IMR-90 (cell line): ENCODE measurements around the gene CA11. TPM values are rescaled to one million over a fixed set of nuclear protein-coding genes. Genes with fewer than 3 reads are reported as not detected.

Experiments used
- ATAC-seq: fragments of 200-7000 bp; cut with Tn5 transposase; 2 replicates; pipeline ENCODE4 v1.9.1; 2020; ENCODE audit warnings: low read depth, mild to moderate bottlenecking, moderate library complexity
- BruUV-seq: library from RNA; stranded (reverse); fragments of 400-500 nt; replicated peaks from 2 replicates; lab custom pipeline; 2021; lab: Mats Ljungman, UMichigan
- CTCF ChIA-PET: fragments of 300-600 bp; formaldehyde crosslinking; extraction: SDS; loops from one replicate; lab custom pipeline; 2021; ENCODE audit warnings: antibody characterized with exemption; lab: Yijun Ruan, JAX
- POLR2A ChIA-PET: fragments of 300-600 bp; sonication (Branson Sonifier 250); formaldehyde crosslinking; loops from one replicate; lab custom pipeline; 2022; ENCODE audit warnings: antibody characterized with exemption; ENCODE audit not compliant: unreplicated experiment; lab: Charles Lee
- DNase-seq: peaks from one replicate; pipeline ENCODE4 v3.0.0; 2013
- H2AFZ ChIP-seq: replicated peaks from 2 replicates; pipeline ENCODE3; 2013; ENCODE audit warnings: low read length, mild to moderate bottlenecking; ENCODE audit not compliant: poor library complexity
- H2AK5ac ChIP-seq: 2 replicates; pipeline ENCODE4 v1.6.1; 2013; ENCODE audit warnings: low read depth, low read length, inconsistent platforms
- H2AK9ac ChIP-seq: replicated peaks from 2 replicates; pipeline ENCODE3; 2013; ENCODE audit warnings: mild to moderate bottlenecking, low read depth, low read length, moderate library complexity; ENCODE audit not compliant: poor library complexity
- H2BK120ac ChIP-seq: 2 replicates; pipeline ENCODE4 v1.6.1; 2013; ENCODE audit warnings: low read depth, low read length, inconsistent platforms
- H2BK15ac ChIP-seq: 3 replicates; pipeline ENCODE4 v1.6.1; 2013; ENCODE audit warnings: low read depth, low read length, inconsistent platforms
- H2BK20ac ChIP-seq: 2 replicates; pipeline ENCODE4 v1.6.1; 2013; ENCODE audit warnings: low read depth, mild to moderate bottlenecking, inconsistent platforms, low read length, moderate library complexity
- H2BK5ac ChIP-seq: 2 replicates; pipeline ENCODE4 v1.6.1; 2013; ENCODE audit warnings: mild to moderate bottlenecking, low read depth, low read length, inconsistent platforms; ENCODE audit not compliant: poor library complexity, severe bottlenecking
- H3K14ac ChIP-seq: replicated peaks from 2 replicates; pipeline ENCODE4 v1.6.1; 2013; ENCODE audit warnings: low read depth, low read length, inconsistent platforms
- H3K18ac ChIP-seq: 2 replicates; pipeline ENCODE4 v1.6.1; 2013; ENCODE audit warnings: low read depth, low read length, control low read depth
- H3K23ac ChIP-seq: 2 replicates; pipeline ENCODE4 v1.6.1; 2013; ENCODE audit warnings: low read depth, low read length, inconsistent platforms
- H3K27ac ChIP-seq: 2 replicates; pipeline ENCODE4 v1.5.1; 2013; ENCODE audit warnings: mild to moderate bottlenecking, control low read depth, low read length; ENCODE audit not compliant: insufficient read depth
- H3K27me3 ChIP-seq: 2 replicates; pipeline ENCODE4 v1.6.1; 2013; ENCODE audit warnings: low read length; ENCODE audit not compliant: control insufficient read depth, insufficient read depth
- H3K36me3 ChIP-seq: 2 replicates; pipeline ENCODE4 v1.6.1; 2013; ENCODE audit warnings: low read length, mixed read lengths; ENCODE audit not compliant: control insufficient read depth, insufficient read depth
- H3K4ac ChIP-seq: 2 replicates; pipeline ENCODE4 v1.6.1; 2013; ENCODE audit warnings: low read depth, low read length, inconsistent platforms
- H3K4me1 ChIP-seq: 2 replicates; pipeline ENCODE4 v1.6.1; 2013; ENCODE audit warnings: low read length, mixed read lengths; ENCODE audit not compliant: control insufficient read depth, insufficient read depth
- H3K4me2 ChIP-seq: 2 replicates; pipeline ENCODE4 v1.6.1; 2013; ENCODE audit warnings: low read depth, mild to moderate bottlenecking, control low read depth, low read length, moderate library complexity
- H3K4me3 ChIP-seq: 2 replicates; pipeline ENCODE4 v1.5.1; 2013; ENCODE audit warnings: low read depth, mild to moderate bottlenecking, control low read depth, low read length, moderate library complexity; ENCODE audit not compliant: insufficient read depth
- H3K56ac ChIP-seq: 2 replicates; pipeline ENCODE4 v1.6.1; 2013; ENCODE audit warnings: low read length, inconsistent platforms; ENCODE audit not compliant: insufficient read depth; ENCODE audit errors: extremely low read depth
- H3K79me1 ChIP-seq, 2 experiments: 2 replicates each; pipeline ENCODE4 v1.6.1; 2013; ENCODE audit warnings: low read length in 2 of 2, inconsistent platforms in 1 of 2, low read depth in 1 of 2
- H3K9ac ChIP-seq: 2 replicates; pipeline ENCODE4 v1.6.1; 2013; ENCODE audit warnings: low read depth, low read length, control low read depth
- H3K9me1 ChIP-seq: 2 replicates; pipeline ENCODE4 v1.6.1; 2013; ENCODE audit warnings: low read length, inconsistent platforms; ENCODE audit not compliant: insufficient read depth
- H3K9me3 ChIP-seq: 2 replicates; pipeline ENCODE4 v1.6.1; 2013; ENCODE audit warnings: low read length; ENCODE audit not compliant: control insufficient read depth, insufficient read depth
- H4K20me1 ChIP-seq: 2 replicates; pipeline ENCODE4 v1.6.1; 2013; ENCODE audit warnings: low read length, inconsistent platforms; ENCODE audit not compliant: insufficient read depth
- H4K5ac ChIP-seq: 2 replicates; pipeline ENCODE4 v1.6.1; 2013; ENCODE audit warnings: mild to moderate bottlenecking, low read depth, low read length, control low read depth
- H4K8ac ChIP-seq, 2 experiments: 2 replicates each; pipeline ENCODE4 v1.6.1; 2013; ENCODE audit warnings: low read depth in 2 of 2, low read length in 2 of 2, control low read depth in 1 of 2, inconsistent platforms in 1 of 2
- H4K91ac ChIP-seq: 2 replicates; pipeline ENCODE4 v1.6.1; 2013; ENCODE audit warnings: low read depth, low read length, inconsistent platforms; ENCODE audit not compliant: insufficient read depth
- BHLHE40 ChIP-seq: fragments of 150-350 bp; IDR thresholded peaks from 2 replicates; pipeline ENCODE4 v1.6.1; 2016; ENCODE audit warnings: mild to moderate bottlenecking, low read depth, low read length
- CEBPB ChIP-seq: IDR thresholded peaks from 2 replicates; pipeline ENCODE4 v1.6.1; 2012; ENCODE audit warnings: low read depth, low read length, improper control_type of control experiment
- CHD1 ChIP-seq: IDR thresholded peaks from 2 replicates; pipeline ENCODE4 v1.6.1; 2012; ENCODE audit warnings: low read depth, low read length, improper control_type of control experiment
- CTCF ChIP-seq: conservative IDR thresholded peaks from 2 replicates; pipeline ENCODE4 v1.5.1; 2012; ENCODE audit warnings: mild to moderate bottlenecking, low read depth, low read length, improper control_type of control experiment
- MAZ ChIP-seq: IDR thresholded peaks from 2 replicates; pipeline ENCODE4 v1.6.1; 2012; ENCODE audit warnings: low read depth, mild to moderate bottlenecking, low read length, improper control_type of control experiment, moderate library complexity, borderline replicate concordance
- MXI1 ChIP-seq: IDR thresholded peaks from 2 replicates; pipeline ENCODE4 v1.6.1; 2012; ENCODE audit warnings: low read depth, mild to moderate bottlenecking, low read length, moderate library complexity, borderline replicate concordance
- NFE2L2 ChIP-seq: fragments of 150-350 bp; IDR thresholded peaks from 2 replicates; pipeline ENCODE4 v1.6.1; 2016; ENCODE audit warnings: low read depth, mild to moderate bottlenecking, low read length
- POLR2A ChIP-seq: IDR thresholded peaks from 2 replicates; pipeline ENCODE4 v1.6.1; 2012; ENCODE audit warnings: mild to moderate bottlenecking, low read depth, low read length
- RAD21 ChIP-seq: IDR thresholded peaks from 2 replicates; pipeline ENCODE4 v1.6.1; 2012; ENCODE audit warnings: low read length, improper control_type of control experiment
- RCOR1 ChIP-seq: IDR thresholded peaks from 2 replicates; pipeline ENCODE4 v1.6.1; 2012; ENCODE audit warnings: mild to moderate bottlenecking, low read length, improper control_type of control experiment; ENCODE audit not compliant: insufficient replicate concordance
- RFX5 ChIP-seq: IDR thresholded peaks from 2 replicates; pipeline ENCODE4 v1.8.0; 2012; ENCODE audit warnings: low read depth, mild to moderate bottlenecking, low read length, moderate library complexity
- SMC3 ChIP-seq: fragments of 150-350 bp; IDR thresholded peaks from 2 replicates; pipeline ENCODE4 v1.6.1; 2016; ENCODE audit warnings: low read depth, mild to moderate bottlenecking, antibody characterized with exemption, low read length, moderate library complexity
- WGBS, 2 experiments: methylation state at CpG; one replicate each; pipeline versions ENCODE4 v1.1.5 to v1.1.7; 2013; ENCODE audit warnings: missing lambda C conversion rate in 2 of 2; ENCODE audit not compliant: insufficient read length in 1 of 2; ENCODE audit errors: extremely low coverage in 2 of 2; 5-methylcytosine and 5-hydroxymethylcytosine counted together
- dilution Hi-C: fragments of 300-500 bp; cut with HindIII; formaldehyde crosslinking; loops from one replicate; pipeline ENCODE4 v1.14.3; 2018; ENCODE audit warnings: low sequenced_read_pairs; ENCODE audit not compliant: unreplicated experiment
- in situ Hi-C: fragments of 300-500 bp; cut with MboI; formaldehyde crosslinking; loops from 3 replicates; pipeline ENCODE4 v1.14.3; 2019; ENCODE audit warnings: low sequenced_read_pairs, inconsistent platforms, mixed read lengths
- intact Hi-C: fragments of 100-400 bp; cut with micrococcal nuclease; formaldehyde crosslinking; loops from 2 replicates; pipeline ENCODE4 v1.10.0; 2022
- polyA plus RNA-seq, 3 experiments: library from polyadenylated mRNA; depleted of rRNA; stranded (reverse); fragments of >200 nt; gene quantifications; 2 replicates each; pipeline ENCODE4 v1.2.3, GENCODE V29; 2012; ENCODE audit warnings: low replicate concordance in 1 of 3
- total RNA-seq: library from RNA; depleted of rRNA; stranded (reverse); fragments of >200 nt; gene quantifications from 2 replicates; pipeline ENCODE4 v1.2.3, GENCODE V29; 2012

The CA11 gene
- total and polyA plus RNA-seq, 2 of the 4 experiments (the other 2 are of a cell fraction), result 1.3 to 2.9 TPM

GRCh38 chr19:48625891-48626327 lies 20.1 kb downstream of the CA11 start:
- Histone ChIP-seq H3K18ac (no peak overlapping the region), H2AK9ac (no peak overlapping the region), H3K27ac (no peak overlapping the region), H2BK20ac (no peak overlapping the region), H3K23ac (no peak overlapping the region), H2BK15ac (no peak overlapping the region), H2AFZ (no peak overlapping the region), H4K8ac (no peak overlapping the region), H3K9ac (no peak overlapping the region), H3K36me3 (peaks cover 6% of the 10 kb centered on the region; the same call in 1 of the 2 replicates), H4K5ac (no peak overlapping the region), H2BK5ac (no peak overlapping the region), H2AK5ac (no peak overlapping the region), H4K91ac (no peak overlapping the region), H3K9me1 (no peaks in the 10 kb centered on the region; the same call in 1 of the 2 replicates), H3K9me3 (no peaks in the 10 kb centered on the region), H3K4ac (no peak overlapping the region), H3K27me3 (no peaks in the 10 kb centered on the region), H3K79me1 (peaks cover 4 to 24% of the 10 kb centered on the region in 2 experiments; a peak in 3 of 4 replicates), H3K56ac (no peak overlapping the region), H3K14ac (no peak overlapping the region), H2BK120ac (no peak overlapping the region), H4K20me1 (no peaks in the 10 kb centered on the region), H3K4me3 (no peak overlapping the region), H3K4me1 (peaks cover 16% of the 10 kb centered on the region), H3K4me2 (no peak overlapping the region)
- intact Hi-C loops (no loop called here), dilution Hi-C loops (no loop called here), in situ Hi-C loops (no loop called here)
- ChIA-PET POLR2A (no interaction called here), CTCF (no interaction called here)
- BruUV-seq, result no TSS peak
- DNase-seq (no peak), ATAC-seq (no peak)
- TF ChIP-seq RCOR1, result no peak
- no peak for TF ChIP-seq SMC3
- no peak for TF ChIP-seq CEBPB
- TF ChIP-seq MAZ, result no peak
- no peak for TF ChIP-seq CHD1
- no peak for TF ChIP-seq MXI1
- TF ChIP-seq CTCF, result no peak
- TF ChIP-seq BHLHE40, result no peak
- TF ChIP-seq RFX5, result no peak
- TF ChIP-seq RAD21, result no peak
- no peak for TF ChIP-seq POLR2A
- TF ChIP-seq NFE2L2, result no peak
- WGBS, 2 experiments, result 95% methylated on average over 16 of the region's 30 CpGs; no CpG with 5 or more reads in 1 of the 2 experiments
